HL-60 (cell line): ENCODE measurements around the gene MYCBP2.

Experiments used
- DNase-seq, 2 experiments: peaks; one replicate each; pipeline ENCODE4 v3.0.0-alpha.2; 2010 to 2020; ENCODE audit warnings: low read depth in 1 of 2, low spot score in 1 of 2
- H3K27ac ChIP-seq: fragments of 250-450 bp; sonication (Bioruptor Pico); replicated peaks from 2 replicates; pipeline ENCODE4 v1.5.1; 2020; ENCODE audit warnings: mild to moderate bottlenecking, moderate library complexity
- H3K27me3 ChIP-seq: fragments of 250-450 bp; sonication (Bioruptor Pico); 2 replicates; pipeline ENCODE4 v1.5.1; 2021; ENCODE audit warnings: mild to moderate bottlenecking, moderate library complexity; ENCODE audit not compliant: insufficient read depth, poor library complexity, severe bottlenecking
- H3K4me3 ChIP-seq: replicated peaks from 2 replicates; pipeline ENCODE4 v1.5.1; 2011; ENCODE audit warnings: mild to moderate bottlenecking, control low read depth, low read length; ENCODE audit not compliant: insufficient read depth
- CTCF ChIP-seq: IDR thresholded peaks from one replicate; pipeline ENCODE4 v1.5.1; 2011; ENCODE audit warnings: low read length, control low read depth, inconsistent platforms; ENCODE audit not compliant: insufficient read depth
- GABPA ChIP-seq: IDR thresholded peaks from 2 replicates; pipeline ENCODE4 v1.6.1; 2012; ENCODE audit warnings: low read depth
- POLR2AphosphoS5 ChIP-seq: IDR thresholded peaks from 2 replicates; pipeline ENCODE4 v1.6.1; 2012; ENCODE audit warnings: low read depth
- SPI1 ChIP-seq: IDR thresholded peaks from 2 replicates; pipeline ENCODE4 v1.6.1; 2012; ENCODE audit warnings: low read depth, mild to moderate bottlenecking, borderline replicate concordance
- TF ChIP-seq, protein P1 (sequence below): IDR thresholded peaks from 2 replicates; pipeline ENCODE4 v1.6.1; 2012; ENCODE audit warnings: low read depth; ENCODE audit not compliant: insufficient replicate concordance

Gene MYCBP2

DNA sequence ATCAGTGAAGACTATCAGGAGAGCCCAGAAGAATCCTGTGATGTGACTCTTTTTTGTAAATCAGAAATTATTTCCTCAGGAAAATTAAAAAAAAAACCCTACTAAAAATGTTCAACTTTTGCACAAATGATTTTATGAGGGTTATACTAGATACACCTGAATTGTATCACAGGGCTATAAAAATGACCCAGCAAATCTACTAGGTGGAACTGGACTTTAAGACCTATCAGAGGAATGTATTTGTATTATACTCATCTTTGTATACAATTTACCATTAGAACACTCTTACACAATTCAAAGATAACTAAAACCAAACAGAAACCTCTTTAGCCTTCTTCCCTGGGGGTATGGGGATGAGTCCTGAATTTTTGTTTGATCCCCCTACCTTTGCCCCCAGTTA lies 307.1 kb downstream of the MYCBP2 start:
- H3K27me3 ChIP-seq: no peaks in the 10 kb centered on the region
- H3K27ac ChIP-seq: no peak overlapping the region
- no peak overlapping the region for H3K4me3 ChIP-seq
- DNase-seq: no peak
- TF ChIP-seq, protein P1, sequence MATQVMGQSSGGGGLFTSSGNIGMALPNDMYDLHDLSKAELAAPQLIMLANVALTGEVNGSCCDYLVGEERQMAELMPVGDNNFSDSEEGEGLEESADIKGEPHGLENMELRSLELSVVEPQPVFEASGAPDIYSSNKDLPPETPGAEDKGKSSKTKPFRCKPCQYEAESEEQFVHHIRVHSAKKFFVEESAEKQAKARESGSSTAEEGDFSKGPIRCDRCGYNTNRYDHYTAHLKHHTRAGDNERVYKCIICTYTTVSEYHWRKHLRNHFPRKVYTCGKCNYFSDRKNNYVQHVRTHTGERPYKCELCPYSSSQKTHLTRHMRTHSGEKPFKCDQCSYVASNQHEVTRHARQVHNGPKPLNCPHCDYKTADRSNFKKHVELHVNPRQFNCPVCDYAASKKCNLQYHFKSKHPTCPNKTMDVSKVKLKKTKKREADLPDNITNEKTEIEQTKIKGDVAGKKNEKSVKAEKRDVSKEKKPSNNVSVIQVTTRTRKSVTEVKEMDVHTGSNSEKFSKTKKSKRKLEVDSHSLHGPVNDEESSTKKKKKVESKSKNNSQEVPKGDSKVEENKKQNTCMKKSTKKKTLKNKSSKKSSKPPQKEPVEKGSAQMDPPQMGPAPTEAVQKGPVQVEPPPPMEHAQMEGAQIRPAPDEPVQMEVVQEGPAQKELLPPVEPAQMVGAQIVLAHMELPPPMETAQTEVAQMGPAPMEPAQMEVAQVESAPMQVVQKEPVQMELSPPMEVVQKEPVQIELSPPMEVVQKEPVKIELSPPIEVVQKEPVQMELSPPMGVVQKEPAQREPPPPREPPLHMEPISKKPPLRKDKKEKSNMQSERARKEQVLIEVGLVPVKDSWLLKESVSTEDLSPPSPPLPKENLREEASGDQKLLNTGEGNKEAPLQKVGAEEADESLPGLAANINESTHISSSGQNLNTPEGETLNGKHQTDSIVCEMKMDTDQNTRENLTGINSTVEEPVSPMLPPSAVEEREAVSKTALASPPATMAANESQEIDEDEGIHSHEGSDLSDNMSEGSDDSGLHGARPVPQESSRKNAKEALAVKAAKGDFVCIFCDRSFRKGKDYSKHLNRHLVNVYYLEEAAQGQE: no peak
- TF ChIP-seq CTCF (no peak), SPI1 (no peak)

GRCh38 chr13:77016888-77017623 lies 309.8 kb downstream of the MYCBP2 start:
- H3K4me3 ChIP-seq: no peak overlapping the region
- no peaks in the 10 kb centered on the region for H3K27me3 ChIP-seq
- H3K27ac ChIP-seq: no peak overlapping the region
- DNase-seq: no peak
- TF ChIP-seq CTCF: no peak
- TF ChIP-seq SPI1: no peak
- no peak for TF ChIP-seq GABPA
- TF ChIP-seq, protein P1: no peak

DNA sequence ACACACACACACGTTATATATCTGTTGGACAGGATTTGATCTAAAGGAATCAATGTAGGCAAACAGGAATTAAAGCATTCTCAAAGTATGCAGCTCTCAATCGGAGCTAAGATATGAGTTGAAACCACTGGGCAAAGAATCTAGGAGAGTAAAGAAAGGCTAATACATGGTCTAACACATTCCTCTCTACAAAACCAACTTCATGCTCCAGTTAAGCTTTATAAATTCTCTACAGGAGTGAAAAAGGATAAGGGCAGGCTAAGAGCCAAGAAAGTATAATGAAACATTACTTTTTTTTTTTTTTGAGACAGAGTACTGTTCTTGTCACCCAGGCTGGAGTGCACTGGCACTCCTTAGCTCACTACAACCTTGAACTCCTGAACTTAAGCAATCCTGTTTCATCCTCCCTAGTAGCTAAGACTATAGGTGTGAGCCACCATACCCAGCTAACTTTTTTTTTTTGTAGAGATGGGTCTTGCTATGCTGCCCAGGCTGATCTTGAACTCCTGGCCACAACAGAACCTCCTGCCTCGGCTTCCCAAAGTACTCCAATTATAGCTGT lies 310.6 kb downstream of the MYCBP2 start:
- DNase-seq: no peak
- no peak overlapping the region for H3K27ac ChIP-seq
- TF ChIP-seq POLR2AphosphoS5: no peak
- no peak overlapping the region for H3K4me3 ChIP-seq
- no peaks in the 10 kb centered on the region for H3K27me3 ChIP-seq

DNA sequence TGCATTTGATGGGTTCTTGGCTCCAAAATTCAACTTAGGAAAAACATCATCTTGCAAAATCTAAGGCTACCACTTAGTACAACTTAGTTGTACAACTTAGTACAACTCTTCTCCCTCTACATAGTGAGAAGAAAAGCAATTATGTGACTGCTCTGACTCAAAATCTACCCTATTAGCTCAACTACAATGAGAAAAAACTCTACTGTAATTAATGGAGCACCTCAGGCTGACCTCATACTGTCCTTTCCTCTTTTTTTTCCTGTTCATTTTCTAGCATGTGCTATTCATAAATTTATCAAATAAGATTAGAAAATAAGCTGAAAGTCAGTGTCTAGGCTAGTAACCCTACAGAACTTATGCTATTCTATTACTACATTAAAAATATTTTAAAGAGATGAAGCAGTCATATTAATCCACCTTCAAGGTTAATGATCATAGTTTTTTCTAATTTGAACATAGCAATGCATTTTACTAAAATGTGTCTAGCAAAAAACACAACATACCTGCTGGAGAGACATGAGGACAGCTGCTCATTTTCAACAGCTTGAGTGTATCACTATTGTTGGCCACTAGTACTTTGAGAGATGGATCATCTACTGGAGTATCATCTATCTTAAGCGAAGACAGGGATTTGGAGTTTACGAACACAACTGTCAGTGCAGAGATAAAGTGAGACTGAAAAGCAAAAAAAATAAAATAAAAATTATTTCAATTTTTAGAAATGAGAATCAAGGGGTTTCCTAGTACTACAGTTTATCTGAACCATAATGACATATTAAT lies 311.8 kb downstream of the MYCBP2 start:
- Histone ChIP-seq H3K4me3 (no peak overlapping the region), H3K27ac (no peak overlapping the region), H3K27me3 (no peaks in the 10 kb centered on the region)
- TF ChIP-seq POLR2AphosphoS5 (no peak), GABPA (no peak), SPI1 (no peak), CTCF (no peak)
- TF ChIP-seq, protein P1: no peak
- DNase-seq: no peak
